ENCODE measurements around the gene SPRR3.

DNA sequence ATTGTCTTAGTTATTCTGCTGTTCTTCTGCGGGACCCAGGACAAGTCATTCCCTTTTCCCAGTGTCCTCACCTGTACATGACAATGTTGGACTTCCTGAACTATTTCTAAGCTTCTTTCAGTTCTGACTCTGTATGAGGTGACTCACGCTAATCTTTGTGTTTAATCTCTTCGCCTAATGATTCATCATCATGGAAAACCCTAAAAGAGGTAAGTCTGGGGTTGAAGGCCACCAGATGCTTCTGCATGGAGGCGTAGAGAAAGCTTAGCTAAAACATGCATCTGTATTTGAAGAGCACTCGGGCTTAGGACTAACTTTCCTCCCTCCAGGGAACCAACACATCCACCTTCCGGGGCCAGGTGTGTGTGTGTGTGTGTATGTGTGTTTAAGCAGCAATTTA, 47.1 kb upstream of the SPRR3 start:
- TF ChIP-seq, protein P1, sequence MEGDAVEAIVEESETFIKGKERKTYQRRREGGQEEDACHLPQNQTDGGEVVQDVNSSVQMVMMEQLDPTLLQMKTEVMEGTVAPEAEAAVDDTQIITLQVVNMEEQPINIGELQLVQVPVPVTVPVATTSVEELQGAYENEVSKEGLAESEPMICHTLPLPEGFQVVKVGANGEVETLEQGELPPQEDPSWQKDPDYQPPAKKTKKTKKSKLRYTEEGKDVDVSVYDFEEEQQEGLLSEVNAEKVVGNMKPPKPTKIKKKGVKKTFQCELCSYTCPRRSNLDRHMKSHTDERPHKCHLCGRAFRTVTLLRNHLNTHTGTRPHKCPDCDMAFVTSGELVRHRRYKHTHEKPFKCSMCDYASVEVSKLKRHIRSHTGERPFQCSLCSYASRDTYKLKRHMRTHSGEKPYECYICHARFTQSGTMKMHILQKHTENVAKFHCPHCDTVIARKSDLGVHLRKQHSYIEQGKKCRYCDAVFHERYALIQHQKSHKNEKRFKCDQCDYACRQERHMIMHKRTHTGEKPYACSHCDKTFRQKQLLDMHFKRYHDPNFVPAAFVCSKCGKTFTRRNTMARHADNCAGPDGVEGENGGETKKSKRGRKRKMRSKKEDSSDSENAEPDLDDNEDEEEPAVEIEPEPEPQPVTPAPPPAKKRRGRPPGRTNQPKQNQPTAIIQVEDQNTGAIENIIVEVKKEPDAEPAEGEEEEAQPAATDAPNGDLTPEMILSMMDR (IDR thresholded peaks at IDR 0.05), result no peak
- no peak for TF ChIP-seq POLR2A (IDR thresholded peaks at IDR 0.05)

Data from sigmoid colon (tissue), 3 donors.